GM12864 (cell line): ENCODE data around the gene SLC40A1.

Source experiments
- DNase-seq: peaks from one replicate; pipeline ENCODE4 v3.0.0-alpha.2; 2011; ENCODE audit warnings: low read depth
- H3K4me3 ChIP-seq: 2 replicates; pipeline ENCODE4 v1.5.1; 2011; ENCODE audit warnings: mild to moderate bottlenecking, low read depth, low read length, control low read depth
- CTCF ChIP-seq: IDR thresholded peaks from 2 replicates; pipeline ENCODE4 v1.5.1; 2011; ENCODE audit warnings: low read depth, mild to moderate bottlenecking, moderate library complexity, low read length, control low read depth, inconsistent platforms; ENCODE audit errors: missing control alignments

Gene SLC40A1

GRCh38 chr2:189580658-189581353 is at the start of gene SLC40A1:
Gene SLC40A1 (minus strand): TSS chr2:189580786. CDS start chr2:189580460, 326 bp downstream.
- no peak for DNase-seq
- TF ChIP-seq CTCF = no peak
- peak within 1 kb of the TSS; percentile 41 for H3K4me3 ChIP-seq

- no peak for DNase-seq
- no peak for TF ChIP-seq CTCF
- no peak overlapping the region for H3K4me3 ChIP-seq
Observed at GRCh38 chr2:189629531-189630453, 49.2 kb upstream of the SLC40A1 start.

- DNase-seq = no peak
- no peak overlapping the region for H3K4me3 ChIP-seq
- TF ChIP-seq CTCF = no peak
Observed at GRCh38 chr2:189628817-189629530, 48.4 kb upstream of the SLC40A1 start.

GRCh38 chr2:189627789-189628188 is 47.2 kb upstream of the SLC40A1 start:
- no peak for DNase-seq
- TF ChIP-seq CTCF = no peak
- H3K4me3 ChIP-seq = no peak overlapping the region

- TF ChIP-seq CTCF = no peak
- no peak for DNase-seq
- no peak overlapping the region for H3K4me3 ChIP-seq
Observed at GRCh38 chr2:189625636-189626035, 45.0 kb upstream of the SLC40A1 start.

- no peak for DNase-seq
- no peak for TF ChIP-seq CTCF
- no peak overlapping the region for H3K4me3 ChIP-seq
Observed at GRCh38 chr2:189624648-189625355, 44.2 kb upstream of the SLC40A1 start.
